T follicular helper cell (primary cell): ENCODE results near the gene MEGF11.

Experiments used
- DNase-seq: peaks from one replicate; pipeline ENCODE4 v3.0.0-alpha.2; 2020; ENCODE audit warnings: low read depth

Gene MEGF11

DNA sequence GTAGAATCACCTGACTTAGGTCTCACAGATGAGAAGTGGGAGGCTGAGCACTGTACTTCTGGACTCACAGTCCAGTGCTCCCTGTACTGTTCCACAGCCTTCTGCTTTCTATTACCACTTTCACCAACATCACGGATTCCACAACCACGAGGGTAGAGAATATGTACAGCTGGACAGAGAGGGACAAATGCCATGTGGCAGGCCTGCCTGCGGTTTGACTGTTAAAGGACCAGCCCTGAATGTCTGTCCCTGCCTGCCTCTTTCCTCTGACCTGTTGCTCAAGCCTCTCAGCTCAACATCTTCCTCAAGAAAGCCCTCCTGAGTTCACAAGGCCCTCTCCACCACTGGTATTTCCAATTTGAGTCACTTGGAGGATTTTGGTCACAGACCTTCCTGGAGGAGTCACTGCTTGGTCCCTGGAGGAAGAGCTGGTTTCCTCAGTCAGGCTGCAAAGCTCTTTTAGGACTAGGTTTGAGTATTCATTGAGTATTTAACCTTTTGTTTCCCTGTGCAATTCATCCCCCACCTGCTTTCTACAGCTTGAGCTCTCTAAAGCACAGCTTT is 335.1 kb downstream of the MEGF11 start:
- DNase-seq, result no peak

DNA sequence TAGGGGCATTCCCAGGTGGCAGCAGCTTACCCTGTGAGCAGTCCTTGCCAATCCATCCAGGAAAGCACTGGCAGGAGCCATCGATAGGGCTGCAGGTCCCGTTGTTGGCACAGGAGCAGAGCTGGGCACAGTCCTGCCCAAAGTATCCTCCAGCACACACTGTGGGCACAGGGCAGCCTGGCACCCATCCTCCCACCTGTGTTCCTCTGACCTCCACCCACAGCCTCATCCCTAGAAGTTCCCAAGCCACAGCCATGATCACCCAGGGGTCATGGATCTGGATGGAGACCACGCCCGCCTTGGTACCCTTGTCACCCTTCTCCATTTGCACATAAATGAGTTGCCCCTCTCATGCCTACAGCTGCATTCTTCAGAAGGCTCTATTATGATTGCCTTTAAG is 335.6 kb downstream of the MEGF11 start:
- DNase-seq, result no peak

DNA sequence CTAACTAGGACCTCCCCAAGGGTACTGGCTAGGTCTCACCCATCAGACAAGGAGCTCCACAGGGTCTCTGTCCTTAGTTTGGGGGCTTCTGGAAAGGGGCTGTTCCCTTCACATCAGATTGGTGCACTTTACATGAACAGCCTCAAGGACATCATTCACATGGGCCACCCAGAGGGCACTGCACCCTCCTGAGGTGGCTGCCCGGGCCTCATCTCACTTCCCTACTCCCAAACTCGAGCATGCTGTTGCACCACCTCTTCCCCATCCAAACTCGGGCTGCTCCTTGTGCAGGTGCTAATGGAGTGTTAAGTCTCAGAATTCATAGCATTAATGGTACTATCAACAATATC is 336.2 kb downstream of the MEGF11 start:
- DNase-seq, result no peak

- no peak for DNase-seq
Observed at GRCh38 chr15:65916664-65917406, 336.7 kb downstream of the MEGF11 start.

DNA sequence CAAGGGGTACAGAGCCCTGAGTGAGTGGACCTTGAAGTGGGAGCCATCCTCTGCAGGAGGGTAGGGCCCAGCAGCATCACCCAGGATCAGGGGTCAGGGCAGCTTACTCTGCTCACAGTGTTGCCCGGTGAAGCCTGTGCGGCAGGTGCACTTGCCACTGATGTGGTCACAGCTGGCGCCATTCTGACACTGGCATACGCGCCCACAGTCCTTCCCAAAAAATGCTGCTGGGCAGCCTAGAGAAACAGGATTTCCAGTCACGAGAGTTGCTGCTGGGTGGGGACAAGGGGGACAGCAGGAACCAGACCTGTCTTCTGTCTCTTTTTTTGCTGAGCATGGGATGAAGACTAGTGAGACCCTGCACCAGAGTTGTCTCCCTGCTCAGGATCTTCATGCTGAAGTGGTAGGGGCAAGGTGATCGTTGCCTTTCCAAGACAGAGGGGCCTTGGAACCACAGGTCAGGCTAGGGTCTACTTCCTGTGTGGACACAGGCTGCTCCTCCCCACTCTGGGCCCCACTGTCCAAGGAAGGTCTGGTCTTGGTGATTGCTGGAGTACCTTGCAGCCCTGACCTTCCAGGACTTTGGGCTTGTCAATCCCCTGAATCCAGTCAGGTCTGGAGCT is 337.4 kb downstream of the MEGF11 start:
- no peak for DNase-seq

DNA sequence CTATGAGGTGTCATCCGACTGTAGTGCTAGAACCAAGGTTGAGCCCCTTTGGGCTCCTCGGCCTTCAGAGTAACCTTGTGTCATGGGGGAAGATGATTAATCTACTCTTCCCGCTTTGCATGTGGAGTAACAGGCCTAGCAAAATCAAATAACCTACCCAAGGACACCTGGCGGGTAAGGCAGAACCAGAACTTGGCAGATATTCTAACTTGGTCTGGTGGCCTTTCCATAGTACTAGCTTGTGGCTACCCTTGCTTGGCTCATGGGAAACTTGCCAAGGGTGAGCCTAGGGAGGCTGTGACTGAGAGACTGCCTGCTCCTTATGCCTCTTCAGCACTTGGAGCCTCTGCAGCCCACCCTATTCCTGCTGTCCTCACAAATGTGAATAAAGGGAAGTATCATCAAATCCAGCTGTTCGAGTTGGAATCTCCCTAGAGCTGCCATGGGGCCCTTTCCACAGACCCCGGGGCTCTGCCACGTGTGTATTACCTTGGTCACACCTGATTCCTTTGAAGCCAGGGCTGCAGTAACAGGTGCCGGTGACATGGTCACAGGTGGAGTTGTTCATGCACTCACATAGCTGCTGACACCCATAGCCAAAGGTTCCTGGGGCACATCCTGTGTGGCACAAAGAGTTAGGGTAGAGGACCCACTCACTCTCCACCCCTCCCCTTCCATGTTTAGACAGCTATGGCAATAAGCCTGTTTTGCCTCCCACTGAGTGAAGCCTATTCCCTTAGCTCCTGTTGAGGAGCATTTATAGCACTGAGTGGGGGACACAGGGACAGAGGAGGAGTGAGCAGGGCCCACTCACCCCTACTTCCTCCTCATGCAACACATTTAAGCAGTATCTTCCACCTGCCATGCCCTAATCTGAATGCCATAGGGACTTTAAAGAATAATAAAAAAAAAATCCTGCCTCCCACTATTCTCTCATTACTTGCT is 338.3 kb downstream of the MEGF11 start:
- no peak for DNase-seq

DNA sequence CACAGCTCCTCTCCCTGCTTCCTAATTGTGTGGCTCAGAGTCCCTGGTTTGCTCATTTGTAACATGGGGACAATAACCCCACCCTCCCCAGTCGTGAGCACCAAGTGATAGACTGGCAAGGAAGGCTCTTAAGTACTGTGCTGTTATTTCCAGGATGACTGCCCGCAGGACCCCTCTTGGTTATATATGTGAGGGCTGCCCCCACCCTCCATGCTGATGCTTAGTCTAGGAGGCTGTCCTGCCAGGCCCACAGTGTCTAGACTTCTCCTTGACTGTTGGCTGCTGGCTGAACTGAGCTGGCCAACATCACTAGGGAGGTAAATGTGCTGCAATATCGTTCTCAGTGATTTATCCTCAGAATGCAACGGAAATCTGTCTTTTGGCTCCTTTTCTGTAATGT is 339.2 kb downstream of the MEGF11 start:
- no peak for DNase-seq

GRCh38 chr15:65913631-65914199 is 339.8 kb downstream of the MEGF11 start:
- DNase-seq, result no peak

GRCh38 chr15:65912235-65912634 is 341.3 kb downstream of the MEGF11 start:
- DNase-seq, result no peak

GRCh38 chr15:65910341-65910740 is 343.2 kb downstream of the MEGF11 start:
- DNase-seq, result no peak

GRCh38 chr15:65909831-65910230 is 343.7 kb downstream of the MEGF11 start:
- no peak for DNase-seq

DNA sequence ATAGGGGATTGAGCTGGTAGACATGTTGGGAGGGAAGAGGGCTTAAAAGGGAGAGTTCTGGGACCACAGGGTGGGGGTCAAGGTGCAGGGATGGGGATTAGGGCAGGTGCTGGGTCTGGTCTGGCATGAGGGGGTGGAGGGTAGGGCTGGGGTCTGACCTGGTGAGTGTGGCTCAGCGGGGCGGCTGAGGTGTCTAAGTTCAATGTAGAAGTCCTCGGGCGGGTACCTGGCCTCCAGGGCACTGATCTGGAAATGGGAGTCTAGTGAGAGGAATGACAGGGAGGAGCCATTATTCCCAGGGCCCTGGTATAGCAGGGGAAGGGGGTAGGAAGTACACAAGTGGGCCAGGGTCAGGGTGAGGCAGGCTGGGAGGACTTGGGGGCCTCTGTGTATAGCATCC is 344.7 kb downstream of the MEGF11 start:
- no peak for DNase-seq

- no peak for DNase-seq
Observed at GRCh38 chr15:65907661-65908060, 345.9 kb downstream of the MEGF11 start.

DNA sequence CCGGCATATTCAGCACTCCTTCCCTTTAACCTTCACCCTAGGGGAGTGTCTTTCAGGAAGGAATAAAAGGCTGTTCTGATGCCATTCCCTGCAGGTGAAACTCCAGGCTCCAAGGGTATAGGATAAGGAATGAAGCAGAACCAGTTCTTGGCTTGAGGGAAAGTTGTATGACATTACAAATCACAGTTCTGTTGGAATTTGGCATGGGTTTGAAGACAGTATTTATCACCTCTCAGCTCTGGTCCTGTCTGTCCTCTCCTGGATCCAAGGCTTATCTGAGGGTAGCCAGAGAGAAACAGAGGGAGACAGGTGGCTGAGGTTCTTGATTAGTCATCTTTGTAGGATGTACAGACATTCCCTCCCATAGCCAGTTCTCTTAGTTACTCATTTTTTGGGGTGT is 347.2 kb downstream of the MEGF11 start:
- DNase-seq, result no peak

- no peak for DNase-seq
Observed at GRCh38 chr15:65904301-65904700, 349.2 kb downstream of the MEGF11 start.

DNA sequence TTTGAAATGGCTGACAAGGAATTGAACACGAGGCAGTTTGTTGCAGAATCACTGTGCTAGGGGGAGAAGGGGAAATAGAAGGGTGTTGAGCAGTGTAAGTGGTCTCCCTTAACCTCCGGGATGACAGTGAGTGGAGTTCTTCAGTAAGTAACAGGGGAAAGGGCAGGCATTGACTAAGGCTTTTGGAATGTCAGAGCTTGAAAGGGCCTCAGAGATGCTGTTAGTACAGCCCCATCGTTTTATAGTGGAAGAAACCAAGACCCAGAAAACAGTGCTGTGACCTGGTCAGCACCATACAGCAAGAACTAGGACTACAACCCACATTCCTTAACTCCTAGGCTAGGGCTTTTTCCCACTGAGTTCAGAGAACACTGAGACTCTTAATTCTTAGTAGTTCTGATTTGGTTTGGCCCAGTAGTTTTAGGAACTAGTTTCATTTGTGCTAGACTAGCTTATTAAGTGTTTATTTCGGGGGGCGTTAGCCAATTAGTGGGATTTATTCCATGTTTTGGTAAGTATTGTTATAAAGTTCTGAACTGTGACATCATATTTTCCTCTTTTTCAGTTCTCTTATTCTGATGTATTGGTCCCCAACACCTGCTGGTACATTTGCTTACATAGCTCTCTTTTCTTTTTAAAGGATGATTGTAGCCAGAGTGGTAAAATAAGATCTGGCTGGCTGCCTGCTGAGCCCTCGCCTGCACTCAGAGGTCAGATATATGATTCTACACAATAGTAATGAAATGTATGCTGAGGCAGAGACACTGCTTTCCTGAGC is 350.1 kb downstream of the MEGF11 start:
- DNase-seq, result no peak

DNA sequence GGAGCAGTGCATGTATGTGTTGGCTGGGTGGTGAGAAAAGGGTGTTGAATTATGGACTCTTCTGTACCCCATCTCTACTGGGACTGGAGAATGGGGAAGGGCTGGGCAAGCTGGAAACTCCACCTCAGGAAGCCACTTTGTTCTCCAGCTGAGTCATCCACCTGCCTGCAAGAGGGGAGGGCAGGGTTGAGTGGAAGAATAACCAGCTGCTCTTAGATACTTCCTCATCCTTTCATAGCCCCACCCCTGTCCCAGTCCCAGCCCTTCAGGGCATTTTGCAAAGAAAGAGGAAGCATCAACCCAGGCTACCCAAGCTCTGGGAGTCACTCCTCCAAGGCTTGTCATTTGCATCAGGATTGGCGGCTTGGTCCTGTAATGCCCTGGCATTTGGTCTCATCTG is 351.2 kb downstream of the MEGF11 start:
- DNase-seq, result no peak

- DNase-seq, result no peak
Observed at GRCh38 chr15:65901836-65902235, 351.7 kb downstream of the MEGF11 start.

- no peak for DNase-seq
Observed at GRCh38 chr15:65901336-65901735, 352.2 kb downstream of the MEGF11 start.

GRCh38 chr15:65900488-65900887 is 353.1 kb downstream of the MEGF11 start:
- no peak for DNase-seq

DNA sequence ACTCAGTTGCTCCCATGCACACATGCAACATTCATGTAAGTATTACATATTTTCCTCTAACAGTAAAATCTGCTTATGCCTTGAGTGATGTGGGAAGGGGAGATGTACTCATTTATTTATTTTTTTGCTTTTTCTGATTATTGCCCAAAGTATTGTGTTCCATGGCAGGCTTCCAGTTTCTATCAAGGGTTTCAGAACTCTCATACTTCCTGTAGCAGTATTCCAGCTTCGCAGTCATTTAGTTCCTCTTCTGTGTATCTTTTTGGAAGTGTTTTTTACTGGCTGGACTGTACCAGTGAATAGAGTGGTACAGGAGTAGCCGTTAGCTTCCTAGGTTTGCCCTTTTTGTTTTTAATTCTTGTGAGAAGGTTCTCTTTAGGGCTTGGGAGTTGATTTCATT is 357.3 kb downstream of the MEGF11 start:
- DNase-seq, result no peak
